GM23338 (cell line): ENCODE measurements around the gene DTX4. TPM values are rescaled to one million over a fixed set of nuclear protein-coding genes. Genes with fewer than 3 reads are reported as not detected.

Source experiments
- CTCF ChIP-seq, 2 experiments: fragments of 200-600 bp in 1 of 2; sonication (generic) in 1 of 2; conservative IDR thresholded peaks; 2 replicates each; pipeline versions ENCODE4 v1.5.1 to v1.6.1; 2016 to 2017; ENCODE audit warnings: antibody characterized with exemption in 2 of 2, low read depth in 2 of 2, mild to moderate bottlenecking in 2 of 2, moderate library complexity in 1 of 2
- NANOG ChIP-seq: IDR thresholded peaks from 2 replicates; pipeline ENCODE4 v1.6.1; 2016; ENCODE audit warnings: antibody characterized with exemption, borderline replicate concordance
- POLR2AphosphoS5 ChIP-seq: IDR thresholded peaks from 2 replicates; pipeline ENCODE4 v1.6.1; 2016; ENCODE audit warnings: antibody characterized with exemption, low read depth
- ZNF331 ChIP-seq: fragments of 250-450 bp; sonication (Bioruptor Pico); IDR thresholded peaks from 2 replicates; pipeline ENCODE4 v1.5.0; 2020; ENCODE audit warnings: low read depth, mild to moderate bottlenecking, moderate library complexity
- polyA plus RNA-seq: library from polyadenylated mRNA; unstranded; fragments of >200 nt; fragmentation: Nextera tagmentation; extraction: Ambion mirVana; gene quantifications from 2 replicates; pipeline ENCODE4 v1.2.1, GENCODE V29; 2016
- small RNA-seq: library from RNA; depleted of rRNA; stranded (forward); fragments of <200 nt; gene quantifications from one replicate; pipeline ENCODE3, GENCODE V24; 2014; ENCODE audit warnings: low replicate concordance
- total RNA-seq: library from RNA; depleted of rRNA; stranded (reverse); fragments of >200 nt; shearing (Covaris generic); gene quantifications from 2 replicates; pipeline ENCODE4 v1.2.3, GENCODE V29; 2014; rRNA removed
- TF ChIP-seq, protein P1 (sequence below): IDR thresholded peaks from 2 replicates; pipeline ENCODE4 v1.6.1; 2016; ENCODE audit warnings: antibody characterized with exemption

The DTX4 gene
- total and polyA plus RNA-seq, 2 experiments from 2014 or later: 4.2 to 14.7 TPM

- TF ChIP-seq CTCF (conservative IDR thresholded peaks at IDR 0.05; ENCODE audit: low read depth in 2 of 2) (no peak), ZNF331 (CRISPR knock-in tag) (no peak), POLR2AphosphoS5 (no peak), NANOG (no peak)
- TF ChIP-seq, protein P1, sequence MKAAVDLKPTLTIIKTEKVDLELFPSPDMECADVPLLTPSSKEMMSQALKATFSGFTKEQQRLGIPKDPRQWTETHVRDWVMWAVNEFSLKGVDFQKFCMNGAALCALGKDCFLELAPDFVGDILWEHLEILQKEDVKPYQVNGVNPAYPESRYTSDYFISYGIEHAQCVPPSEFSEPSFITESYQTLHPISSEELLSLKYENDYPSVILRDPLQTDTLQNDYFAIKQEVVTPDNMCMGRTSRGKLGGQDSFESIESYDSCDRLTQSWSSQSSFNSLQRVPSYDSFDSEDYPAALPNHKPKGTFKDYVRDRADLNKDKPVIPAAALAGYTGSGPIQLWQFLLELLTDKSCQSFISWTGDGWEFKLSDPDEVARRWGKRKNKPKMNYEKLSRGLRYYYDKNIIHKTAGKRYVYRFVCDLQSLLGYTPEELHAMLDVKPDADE: no peak
Measured at GRCh38 chr11:59255281-59255680, 83.3 kb downstream of the DTX4 start (continued).

Small RNA genes within 50 kb of the gene (small RNA-seq; reads per million reads assigned to genes)
- gene RN7SL42P: not detected

Other genes starting within 250 kb of the DTX4 start
- gene GLYATL1, start 232.6 kb upstream of the DTX4 start, total RNA-seq: 12.6 and 20.5 TPM in 2 replicates
- 6.9 and 7.9 TPM in 2 replicates for gene GLYATL1, start 232.6 kb upstream of the DTX4 start, polyA plus RNA-seq
- 0.90 TPM in 1 of 2 replicates, not detected in the other for gene GLYATL1B, start 85.8 kb upstream of the DTX4 start, total RNA-seq
- 0.27 TPM in 1 of 2 replicates, not detected in the other for gene GLYATL1B, start 85.8 kb upstream of the DTX4 start, polyA plus RNA-seq
- gene FAM111B, start 64.9 kb upstream of the DTX4 start, total RNA-seq: 27.9 and 30.6 TPM in 2 replicates
- 28.2 and 40.7 TPM in 2 replicates for gene FAM111B, start 64.9 kb upstream of the DTX4 start, polyA plus RNA-seq
- 31.7 and 38.1 TPM in 2 replicates for gene FAM111A, start 29.3 kb upstream of the DTX4 start, total RNA-seq
- 18.9 and 23.0 TPM in 2 replicates for gene FAM111A, start 29.3 kb upstream of the DTX4 start, polyA plus RNA-seq
- not detected in 2 replicates for gene MPEG1, start 40.8 kb downstream of the DTX4 start, total RNA-seq
- gene MPEG1, start 40.8 kb downstream of the DTX4 start, polyA plus RNA-seq: 0.07 TPM in 1 of 2 replicates, not detected in the other
- not detected in 2 replicates for gene OR5AN1, start 186.8 kb downstream of the DTX4 start, total RNA-seq
- not detected in 2 replicates for gene OR5AN1, start 186.8 kb downstream of the DTX4 start, polyA plus RNA-seq